A673 (cell line): ENCODE results near the gene SCYGR4. TPM values are rescaled to one million over a fixed set of nuclear protein-coding genes. Genes with fewer than 3 reads are reported as not detected.

Experiments used
- BruUV-seq: library from RNA; stranded (reverse); fragments of 400-500 nt; replicated peaks from 2 replicates; lab custom pipeline; 2021; lab: Mats Ljungman, UMichigan
- CTCF ChIA-PET: fragments of 300-600 bp; sonication (Branson Sonifier 250); formaldehyde crosslinking; loops from one replicate; lab custom pipeline; 2022; ENCODE audit warnings: antibody characterized with exemption; lab: Charles Lee
- POLR2A ChIA-PET: fragments of 300-600 bp; sonication (Branson Sonifier 250); formaldehyde crosslinking; loops from one replicate; lab custom pipeline; 2022; ENCODE audit warnings: antibody characterized with exemption; ENCODE audit not compliant: low non-redundant PET; lab: Charles Lee
- DNase-seq: peaks from one replicate; pipeline ENCODE4 v3.0.0-alpha.2; 2015; ENCODE audit warnings: low spot score
- H3K27ac ChIP-seq: fragments of 200-600 bp; sonication (generic); 2 replicates; pipeline ENCODE4 v1.5.1; 2016; ENCODE audit warnings: mixed run types, low read depth, mild to moderate bottlenecking, mixed read lengths, antibody characterized with exemption, low read length; ENCODE audit not compliant: poor library complexity, severe bottlenecking
- H3K27me3 ChIP-seq: fragments of 200-600 bp; sonication (generic); replicated peaks from 2 replicates; pipeline ENCODE4 v1.6.1; 2017; ENCODE audit warnings: mixed run types, low read depth, mild to moderate bottlenecking, mixed read lengths, antibody characterized with exemption, low read length; ENCODE audit not compliant: insufficient read depth, poor library complexity
- H3K36me3 ChIP-seq: fragments of 200-600 bp; sonication (generic); 2 replicates; pipeline ENCODE4 v1.6.1; 2016; ENCODE audit warnings: mixed run types, mild to moderate bottlenecking, mixed read lengths, antibody characterized with exemption, low read length; ENCODE audit not compliant: insufficient read depth, poor library complexity, severe bottlenecking
- H3K4me1 ChIP-seq: fragments of 200-600 bp; sonication (generic); 2 replicates; pipeline ENCODE4 v1.6.1; 2017; ENCODE audit warnings: mixed run types, mild to moderate bottlenecking, mixed read lengths, antibody characterized with exemption, low read length; ENCODE audit not compliant: insufficient read depth, poor library complexity, severe bottlenecking
- H3K4me3 ChIP-seq: fragments of 200-600 bp; sonication (generic); 2 replicates; pipeline ENCODE4 v1.5.1; 2016; ENCODE audit warnings: low read depth, mixed run types, mild to moderate bottlenecking, mixed read lengths, low read length; ENCODE audit not compliant: poor library complexity, severe bottlenecking
- H3K9me3 ChIP-seq: fragments of 200-600 bp; sonication (generic); 2 replicates; pipeline ENCODE4 v1.6.1; 2016; ENCODE audit warnings: mixed run types, low read depth, mild to moderate bottlenecking, mixed read lengths, antibody characterized with exemption, low read length; ENCODE audit not compliant: poor library complexity, severe bottlenecking
- CTCF ChIP-seq: fragments of 300-800, 200-600 bp; sonication (generic); conservative IDR thresholded peaks from 2 replicates; pipeline ENCODE4 v1.5.1; 2017; ENCODE audit warnings: low read depth, mild to moderate bottlenecking, antibody characterized with exemption, low read length, moderate library complexity, mixed read lengths
- EZH2 ChIP-seq: fragments of 200-600 bp; sonication (generic); IDR thresholded peaks from 2 replicates; pipeline ENCODE4 v1.6.1; 2017; ENCODE audit warnings: borderline replicate concordance, low read depth, mild to moderate bottlenecking, mixed read lengths, antibody characterized with exemption, low read length; ENCODE audit not compliant: poor library complexity, severe bottlenecking
- intact Hi-C: fragments of 100-400 bp; cut with micrococcal nuclease; formaldehyde crosslinking; loops from one replicate; pipeline ENCODE4 v1.10.0; 2022; ENCODE audit not compliant: unreplicated experiment
- total RNA-seq: library from RNA; stranded (reverse); gene quantifications from 2 replicates; pipeline ENCODE4 v1.2.3, GENCODE V29; 2021

Gene SCYGR4
- total RNA-seq, 1 experiment from 2014 or later = not detected

- no peaks in the 10 kb centered on the region for H3K36me3 ChIP-seq
- no peaks in the 10 kb centered on the region for H3K27me3 ChIP-seq
- peaks cover 4% of the 10 kb centered on the region for H3K9me3 ChIP-seq
- BruUV-seq = no TSS peak
- no peaks in the 10 kb centered on the region for H3K4me1 ChIP-seq
- no peak overlapping the region for H3K27ac ChIP-seq
- no peak for TF ChIP-seq EZH2
- TF ChIP-seq CTCF = no peak
- ChIA-PET POLR2A (no interaction called here), CTCF (no interaction called here)
- intact Hi-C loops = no loop called here
- H3K4me3 ChIP-seq = no peak overlapping the region
- DNase-seq = no peak
Observed at GRCh38 chr2:227578642-227579041, 38.7 kb upstream of the SCYGR4 start.

- no peak for DNase-seq
- TF ChIP-seq EZH2 = no peak
- no peak for TF ChIP-seq CTCF
- no peaks in the 10 kb centered on the region for H3K4me1 ChIP-seq
- ChIA-PET CTCF (no interaction called here), POLR2A (no interaction called here)
- H3K9me3 ChIP-seq = peaks cover 4% of the 10 kb centered on the region
- H3K27ac ChIP-seq = no peak overlapping the region
- H3K36me3 ChIP-seq = no peaks in the 10 kb centered on the region
- H3K4me3 ChIP-seq = no peak overlapping the region
- no TSS peak for BruUV-seq
- no peaks in the 10 kb centered on the region for H3K27me3 ChIP-seq
- intact Hi-C loops = no loop called here
Observed at GRCh38 chr2:227579791-227580190, 37.5 kb upstream of the SCYGR4 start.

GRCh38 chr2:227582369-227582768 is 34.9 kb upstream of the SCYGR4 start:
- DNase-seq = no peak
- Histone ChIP-seq H3K4me3 (no peak overlapping the region), H3K27ac (no peak overlapping the region), H3K27me3 (no peaks in the 10 kb centered on the region), H3K4me1 (no peaks in the 10 kb centered on the region), H3K9me3 (peaks cover 4% of the 10 kb centered on the region), H3K36me3 (no peaks in the 10 kb centered on the region)
- BruUV-seq = no TSS peak
- CTCF ChIA-PET = no interaction called here
- POLR2A ChIA-PET = no interaction called here
- TF ChIP-seq CTCF (no peak), EZH2 (no peak)
- intact Hi-C loops = no loop called here
